Measurements from ENCODE around the gene LTO1.

DNA sequence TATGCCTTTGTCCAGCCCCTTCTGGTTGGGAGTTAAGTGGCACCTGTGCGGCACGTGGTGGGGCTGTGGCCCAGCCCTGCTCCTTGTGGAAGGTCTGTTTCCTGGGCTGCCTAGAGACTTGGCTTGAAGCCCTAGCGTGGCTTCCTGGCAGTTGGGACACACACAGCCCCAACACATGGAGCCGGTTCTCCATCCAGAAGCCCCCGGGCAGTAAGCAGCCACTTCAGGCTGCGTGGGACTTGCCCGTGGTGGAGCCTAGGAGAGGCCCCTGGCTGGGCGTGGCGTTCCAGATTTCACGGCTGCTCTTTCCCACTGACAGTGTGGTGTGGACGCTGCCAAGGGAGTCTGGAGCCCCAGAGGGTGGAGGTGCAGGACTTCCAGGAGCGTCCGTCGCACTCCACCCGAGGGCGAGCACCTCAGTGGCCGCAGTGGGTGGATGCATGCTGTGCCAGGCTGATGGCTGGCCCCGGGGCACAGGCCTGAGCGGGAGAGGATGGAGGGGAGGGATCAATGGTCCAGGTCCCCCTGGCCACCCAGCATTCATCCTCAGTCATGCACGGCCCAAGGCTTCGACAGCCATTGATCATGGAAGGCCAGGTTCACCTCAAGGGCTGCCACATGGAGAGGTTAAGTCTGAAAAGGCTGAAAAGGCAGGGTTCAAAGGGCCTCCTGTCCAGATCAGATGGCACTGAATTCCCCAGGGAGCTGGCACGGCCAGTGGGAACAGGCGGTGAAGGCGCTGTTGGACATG is 24.9 kb downstream of the LTO1 start:
- TF ChIP-seq, protein P1, sequence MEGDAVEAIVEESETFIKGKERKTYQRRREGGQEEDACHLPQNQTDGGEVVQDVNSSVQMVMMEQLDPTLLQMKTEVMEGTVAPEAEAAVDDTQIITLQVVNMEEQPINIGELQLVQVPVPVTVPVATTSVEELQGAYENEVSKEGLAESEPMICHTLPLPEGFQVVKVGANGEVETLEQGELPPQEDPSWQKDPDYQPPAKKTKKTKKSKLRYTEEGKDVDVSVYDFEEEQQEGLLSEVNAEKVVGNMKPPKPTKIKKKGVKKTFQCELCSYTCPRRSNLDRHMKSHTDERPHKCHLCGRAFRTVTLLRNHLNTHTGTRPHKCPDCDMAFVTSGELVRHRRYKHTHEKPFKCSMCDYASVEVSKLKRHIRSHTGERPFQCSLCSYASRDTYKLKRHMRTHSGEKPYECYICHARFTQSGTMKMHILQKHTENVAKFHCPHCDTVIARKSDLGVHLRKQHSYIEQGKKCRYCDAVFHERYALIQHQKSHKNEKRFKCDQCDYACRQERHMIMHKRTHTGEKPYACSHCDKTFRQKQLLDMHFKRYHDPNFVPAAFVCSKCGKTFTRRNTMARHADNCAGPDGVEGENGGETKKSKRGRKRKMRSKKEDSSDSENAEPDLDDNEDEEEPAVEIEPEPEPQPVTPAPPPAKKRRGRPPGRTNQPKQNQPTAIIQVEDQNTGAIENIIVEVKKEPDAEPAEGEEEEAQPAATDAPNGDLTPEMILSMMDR (IDR thresholded peaks at IDR 0.05): no peak
- no peak for TF ChIP-seq POLR2A (IDR thresholded peaks at IDR 0.05)
- no peak for TF ChIP-seq POLR2AphosphoS5 (IDR thresholded peaks at IDR 0.05)

Measured in transverse colon (tissue), 4 donors.